ENCODE data around the gene AGL. TPM values are rescaled to one million over a fixed set of nuclear protein-coding genes. Genes with fewer than 3 reads are reported as not detected.

Gene AGL
- total RNA-seq, 2 donors from 2014 or later, result 6.3 to 10.4 TPM

- Histone ChIP-seq H3K36me3 (replicated peaks in 1 of 2; ENCODE audit: insufficient read depth in 1 of 2, low read depth in 2 of 2) (no peaks in the 10 kb centered on the region), H3K4me3 (no peak overlapping the region), H3K4me1 (no peaks in the 10 kb centered on the region), H3K9me3 (no peaks in the 10 kb centered on the region), H3K27ac (no peak overlapping the region), H3K27me3 (no peaks in the 10 kb centered on the region)
- 66 to 79% methylated on average over 3 of the region's 3 CpGs for WGBS, 2 donors
- ATAC-seq, result no peak
- DNase-seq, result no peak
- TF ChIP-seq POLR2A (IDR thresholded peaks at IDR 0.05) (no peak), CTCF (IDR thresholded peaks at IDR 0.05) (no peak)
- intact Hi-C loops (cut with DNase I), result loop anchor here (10.0 kb wide), 1 partner anchor 647 kb away; no protein-coding TSS in a partner anchor
Observed at GRCh38 chr1:99818063-99818699, 32.0 kb upstream of the AGL start.

DNA sequence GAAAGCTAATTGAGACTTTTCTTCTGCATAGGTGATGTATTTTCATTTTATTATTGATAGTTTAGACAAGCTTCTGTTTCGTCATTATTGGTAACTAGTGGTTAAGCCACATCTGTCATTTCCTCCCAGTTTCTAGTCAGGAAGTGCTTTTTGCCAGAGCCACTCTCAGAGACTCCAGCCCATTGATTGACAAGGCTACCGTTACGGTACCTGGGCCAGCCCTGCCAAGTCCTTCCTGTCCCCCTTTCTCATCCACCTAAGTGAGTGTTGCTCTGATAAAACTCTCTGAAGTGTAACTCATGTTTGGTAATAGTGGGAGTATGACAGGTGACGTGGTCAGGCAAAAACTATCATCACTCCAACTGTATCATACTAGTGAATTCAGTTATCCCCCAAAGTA, 29.6 kb upstream of the AGL start:
- DNase-seq (no peak), ATAC-seq (no peak)
- H3K9me3 ChIP-seq, result no peaks in the 10 kb centered on the region
- no peaks in the 10 kb centered on the region for H3K4me1 ChIP-seq
- H3K36me3 ChIP-seq (replicated peaks in 1 of 2; ENCODE audit: insufficient read depth in 1 of 2, low read depth in 2 of 2), result no peaks in the 10 kb centered on the region
- H3K27me3 ChIP-seq, result no peaks in the 10 kb centered on the region
- no peak for TF ChIP-seq CTCF (IDR thresholded peaks at IDR 0.05)
- no peak for TF ChIP-seq POLR2A (IDR thresholded peaks at IDR 0.05)
- no peak overlapping the region for H3K4me3 ChIP-seq
- 32 to 43% methylated on average over 4 of the region's 4 CpGs for WGBS, 2 donors
- H3K27ac ChIP-seq, result no peak overlapping the region
- intact Hi-C loops (cut with DNase I), result no loop called here

DNA sequence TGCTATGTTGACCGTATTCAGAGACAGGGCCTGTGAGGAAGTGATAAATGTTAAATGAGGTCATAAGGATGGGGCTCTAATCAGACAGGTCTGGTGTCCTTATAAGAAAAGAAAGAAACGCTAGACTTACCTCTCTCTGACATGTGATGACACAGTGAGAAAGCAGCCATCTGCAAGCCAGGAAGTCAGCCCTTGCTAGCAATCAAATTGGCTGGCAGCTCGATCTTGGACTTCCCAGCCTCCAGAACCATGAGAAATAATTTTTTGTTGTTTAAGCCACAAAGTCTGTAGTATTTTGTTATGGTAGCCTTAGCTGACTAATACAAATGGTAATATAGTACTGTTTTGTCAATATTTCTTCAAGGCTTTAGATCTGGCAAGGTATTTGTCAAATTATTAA, 25.1 kb upstream of the AGL start:
- Histone ChIP-seq H3K4me3 (no peak overlapping the region), H3K4me1 (no peaks in the 10 kb centered on the region), H3K36me3 (replicated peaks in 1 of 2; ENCODE audit: insufficient read depth in 1 of 2, low read depth in 2 of 2) (no peaks in the 10 kb centered on the region), H3K27me3 (no peaks in the 10 kb centered on the region), H3K27ac (no peak overlapping the region), H3K9me3 (no peaks in the 10 kb centered on the region)
- WGBS, 2 donors, result 78 to 85% methylated on average over 3 of the region's 3 CpGs
- DNase-seq, result no peak
- no peak for ATAC-seq
- TF ChIP-seq POLR2A (IDR thresholded peaks at IDR 0.05) (no peak), CTCF (IDR thresholded peaks at IDR 0.05) (no peak)
- intact Hi-C loops (cut with DNase I), result no loop called here

DNA sequence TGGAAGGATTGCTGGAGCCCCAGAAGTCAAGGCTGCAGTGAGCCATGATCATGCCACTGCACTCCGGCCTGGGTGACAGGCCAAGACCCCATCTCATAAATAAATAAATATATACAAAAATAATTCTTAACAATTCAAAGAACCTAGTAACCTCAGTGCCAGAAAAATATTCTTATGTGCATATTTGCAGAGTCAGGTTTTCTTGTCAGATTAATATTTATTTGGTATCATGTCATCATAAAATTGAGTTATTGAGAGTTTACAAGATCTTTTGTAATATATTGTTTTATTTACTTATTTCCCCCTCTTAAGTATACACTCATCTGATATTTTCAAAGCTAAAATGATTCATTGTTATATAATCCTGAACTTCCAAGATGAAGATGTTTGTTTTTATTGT, 24.5 kb upstream of the AGL start:
- ATAC-seq (no peak), DNase-seq (no peak)
- Histone ChIP-seq H3K4me1 (no peaks in the 10 kb centered on the region), H3K4me3 (no peak overlapping the region), H3K36me3 (replicated peaks in 1 of 2; ENCODE audit: insufficient read depth in 1 of 2, low read depth in 2 of 2) (no peaks in the 10 kb centered on the region), H3K27me3 (no peaks in the 10 kb centered on the region), H3K9me3 (no peaks in the 10 kb centered on the region), H3K27ac (no peak overlapping the region)
- intact Hi-C loops (cut with DNase I), result no loop called here
- 83 to 89% methylated on average over 1 of the region's 1 CpG for WGBS, 2 donors
- TF ChIP-seq POLR2A (IDR thresholded peaks at IDR 0.05), result no peak

DNA sequence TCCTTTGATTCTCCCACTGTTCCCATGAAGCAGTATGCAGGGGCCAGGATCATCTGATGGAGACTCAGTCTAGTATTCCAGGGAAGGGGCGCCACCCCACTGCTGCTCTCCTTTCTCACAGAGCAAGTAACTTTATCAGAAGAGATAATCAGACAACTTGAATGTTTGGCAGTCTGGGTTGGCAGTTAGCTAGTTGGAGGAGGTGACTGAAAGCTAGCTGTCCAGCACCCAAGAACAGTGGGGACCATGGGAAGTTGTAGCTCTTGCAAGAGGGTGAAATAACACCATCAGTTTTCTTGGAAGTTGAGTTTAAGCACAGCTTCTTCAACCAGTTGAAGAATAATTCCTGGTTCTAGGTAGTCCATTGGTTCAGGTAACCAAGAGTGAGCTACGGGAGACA, 22.2 kb upstream of the AGL start:
- WGBS, 2 donors, result 78 to 86% methylated on average over 2 of the region's 2 CpGs
- H3K27ac ChIP-seq, result no peak overlapping the region
- H3K4me3 ChIP-seq, result no peak overlapping the region

More for the DNA sequence above, 22.2 kb upstream of the AGL start:
- TF ChIP-seq POLR2A (IDR thresholded peaks at IDR 0.05), result no peak
- no peak for TF ChIP-seq CTCF (IDR thresholded peaks at IDR 0.05)
- Histone ChIP-seq H3K4me1 (no peaks in the 10 kb centered on the region), H3K36me3 (replicated peaks in 1 of 2; ENCODE audit: insufficient read depth in 1 of 2, low read depth in 2 of 2) (no peaks in the 10 kb centered on the region), H3K27me3 (no peaks in the 10 kb centered on the region), H3K9me3 (no peaks in the 10 kb centered on the region)
- intact Hi-C loops (cut with DNase I), result no loop called here
- ATAC-seq (no peak), DNase-seq (no peak)
